Hepatocyte (in vitro differentiated cells): ENCODE measurements around the gene CAPN13. TPM values are rescaled to one million over a fixed set of nuclear protein-coding genes. Genes with fewer than 3 reads are reported as not detected.

Experiments used
- DNase-seq: peaks from one replicate; pipeline ENCODE4 v3.0.0-alpha.2; 2016; ENCODE audit warnings: low spot score
- H2AFZ ChIP-seq: fragments of 200-600 bp; sonication (generic); 2 replicates; pipeline ENCODE4 v1.6.0; 2016; ENCODE audit warnings: antibody characterized with exemption, mild to moderate bottlenecking
- H3K27ac ChIP-seq: fragments of 200-600 bp; sonication (generic); 2 replicates; pipeline ENCODE4 v1.5.1; 2016; ENCODE audit warnings: mild to moderate bottlenecking
- H3K27me3 ChIP-seq: fragments of 200-600 bp; sonication (generic); 2 replicates; pipeline ENCODE4 v1.6.1; 2016
- H3K36me3 ChIP-seq: fragments of 200-600 bp; sonication (generic); replicated peaks from 2 replicates; pipeline ENCODE4 v1.5.1; 2016; ENCODE audit warnings: low read depth; ENCODE audit not compliant: insufficient read depth
- H3K4me1 ChIP-seq: fragments of 200-600 bp; sonication (generic); 2 replicates; pipeline ENCODE4 v1.5.1; 2016; ENCODE audit warnings: mild to moderate bottlenecking, moderate library complexity; ENCODE audit not compliant: insufficient read depth
- H3K4me2 ChIP-seq: fragments of 200-600 bp; sonication (generic); 2 replicates; pipeline ENCODE4 v1.6.0; 2016
- H3K4me3 ChIP-seq: fragments of 200-600 bp; sonication (generic); 2 replicates; pipeline ENCODE4 v1.5.1; 2016; ENCODE audit warnings: mild to moderate bottlenecking
- H3K79me2 ChIP-seq: fragments of 200-600 bp; sonication (generic); 2 replicates; pipeline ENCODE4 v1.6.0; 2017; ENCODE audit warnings: mild to moderate bottlenecking
- H3K9me2 ChIP-seq: fragments of 200-600 bp; sonication (generic); replicated peaks from 2 replicates; pipeline ENCODE4 v1.6.0; 2017; ENCODE audit warnings: mild to moderate bottlenecking; ENCODE audit not compliant: insufficient read depth
- H3K9me3 ChIP-seq: fragments of 200-600 bp; sonication (generic); 2 replicates; pipeline ENCODE4 v1.5.1; 2016; ENCODE audit warnings: low read depth, mild to moderate bottlenecking
- H4K20me1 ChIP-seq: fragments of 200-600 bp; sonication (generic); 2 replicates; pipeline ENCODE4 v1.6.0; 2016; ENCODE audit warnings: mild to moderate bottlenecking; ENCODE audit not compliant: insufficient read depth, poor library complexity, severe bottlenecking
- EZH2 ChIP-seq: fragments of 200-600 bp; sonication (generic); IDR thresholded peaks from 2 replicates; pipeline ENCODE4 v1.6.1; 2016; ENCODE audit warnings: antibody characterized with exemption, mild to moderate bottlenecking, borderline replicate concordance
- EZH2phosphoT487 ChIP-seq: fragments of 200-600 bp; sonication (generic); IDR thresholded peaks from one replicate; pipeline ENCODE4 v1.6.1; 2018; ENCODE audit warnings: antibody characterized with exemption, mild to moderate bottlenecking, low read depth, moderate library complexity; ENCODE audit not compliant: unreplicated experiment, severe bottlenecking
- WGBS: methylation state at CpG from one replicate; pipeline ENCODE4 v1.1.6; 2016; ENCODE audit warnings: low lambda C conversion rate; ENCODE audit errors: missing lambda C conversion rate; 5-methylcytosine and 5-hydroxymethylcytosine counted together
- polyA plus RNA-seq: library from polyadenylated mRNA; unstranded; fragments of >200 nt; fragmentation: Nextera tagmentation; extraction: Ambion mirVana; gene quantifications from 2 replicates; pipeline ENCODE4 v1.2.1, GENCODE V29; 2016
- total RNA-seq: library from RNA; depleted of rRNA; stranded (reverse); fragments of >200 nt; gene quantifications from 2 replicates; pipeline ENCODE4 v1.2.3, GENCODE V29; 2014
- TF ChIP-seq, protein P1 (sequence below): fragments of 200-600 bp; sonication (generic); IDR thresholded peaks from 2 replicates; pipeline ENCODE4 v1.5.1; 2016; ENCODE audit warnings: antibody characterized with exemption, mild to moderate bottlenecking; ENCODE audit not compliant: poor library complexity

The CAPN13 gene
- total and polyA plus RNA-seq, 2 experiments from 2014 or later = 5.9 to 6.0 TPM

GRCh38 chr2:30781961-30782533, 25.2 kb downstream of the CAPN13 start:
- Histone ChIP-seq H3K4me3 (no peak overlapping the region), H3K4me1 (peaks cover 11% of the 10 kb centered on the region), H3K36me3 (no peaks in the 10 kb centered on the region), H3K27ac (no peak overlapping the region), H3K27me3 (no peaks in the 10 kb centered on the region), H3K4me2 (no peak overlapping the region), H3K9me2 (no peaks in the 10 kb centered on the region), H4K20me1 (no peaks in the 10 kb centered on the region), H2AFZ (no peak overlapping the region), H3K9me3 (no peaks in the 10 kb centered on the region), H3K79me2 (no peaks in the 10 kb centered on the region)
- WGBS = 50% methylated on average over 7 of the region's 7 CpGs
- TF ChIP-seq EZH2phosphoT487 = no peak
- TF ChIP-seq EZH2 = no peak
- TF ChIP-seq, protein P1, sequence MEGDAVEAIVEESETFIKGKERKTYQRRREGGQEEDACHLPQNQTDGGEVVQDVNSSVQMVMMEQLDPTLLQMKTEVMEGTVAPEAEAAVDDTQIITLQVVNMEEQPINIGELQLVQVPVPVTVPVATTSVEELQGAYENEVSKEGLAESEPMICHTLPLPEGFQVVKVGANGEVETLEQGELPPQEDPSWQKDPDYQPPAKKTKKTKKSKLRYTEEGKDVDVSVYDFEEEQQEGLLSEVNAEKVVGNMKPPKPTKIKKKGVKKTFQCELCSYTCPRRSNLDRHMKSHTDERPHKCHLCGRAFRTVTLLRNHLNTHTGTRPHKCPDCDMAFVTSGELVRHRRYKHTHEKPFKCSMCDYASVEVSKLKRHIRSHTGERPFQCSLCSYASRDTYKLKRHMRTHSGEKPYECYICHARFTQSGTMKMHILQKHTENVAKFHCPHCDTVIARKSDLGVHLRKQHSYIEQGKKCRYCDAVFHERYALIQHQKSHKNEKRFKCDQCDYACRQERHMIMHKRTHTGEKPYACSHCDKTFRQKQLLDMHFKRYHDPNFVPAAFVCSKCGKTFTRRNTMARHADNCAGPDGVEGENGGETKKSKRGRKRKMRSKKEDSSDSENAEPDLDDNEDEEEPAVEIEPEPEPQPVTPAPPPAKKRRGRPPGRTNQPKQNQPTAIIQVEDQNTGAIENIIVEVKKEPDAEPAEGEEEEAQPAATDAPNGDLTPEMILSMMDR = no peak
- peak; percentile 20 for DNase-seq

- Histone ChIP-seq H3K27me3 (no peaks in the 10 kb centered on the region), H3K9me3 (no peaks in the 10 kb centered on the region), H3K4me2 (no peak overlapping the region), H3K79me2 (no peaks in the 10 kb centered on the region), H3K36me3 (no peaks in the 10 kb centered on the region), H2AFZ (no peak overlapping the region), H3K27ac (no peak overlapping the region), H3K4me3 (no peak overlapping the region), H4K20me1 (no peaks in the 10 kb centered on the region), H3K9me2 (no peaks in the 10 kb centered on the region), H3K4me1 (peaks cover 17% of the 10 kb centered on the region)
- no peak for TF ChIP-seq EZH2phosphoT487
- TF ChIP-seq EZH2 = no peak
- TF ChIP-seq, protein P1 = no peak
- WGBS = 94% methylated on average over 1 of the region's 1 CpG
- no peak for DNase-seq
Measured at GRCh38 chr2:30781451-30781850, 25.8 kb downstream of the CAPN13 start.

GRCh38 chr2:30780776-30781330, 26.4 kb downstream of the CAPN13 start:
- Histone ChIP-seq H4K20me1 (no peaks in the 10 kb centered on the region), H3K4me3 (no peak overlapping the region), H3K27me3 (no peaks in the 10 kb centered on the region), H3K36me3 (no peaks in the 10 kb centered on the region), H3K9me2 (no peaks in the 10 kb centered on the region), H3K79me2 (no peaks in the 10 kb centered on the region), H3K9me3 (no peaks in the 10 kb centered on the region), H3K4me2 (no peak overlapping the region), H2AFZ (no peak overlapping the region), H3K27ac (no peak overlapping the region), H3K4me1 (peaks cover 22% of the 10 kb centered on the region)
- TF ChIP-seq, protein P1 = no peak
- TF ChIP-seq EZH2 = no peak
- no peak for TF ChIP-seq EZH2phosphoT487
- DNase-seq = no peak
- 84% methylated on average over 5 of the region's 5 CpGs for WGBS
